Peyer's patch (tissue), 4 donors: ENCODE measurements around the gene GAK. TPM values are rescaled to one million over a fixed set of nuclear protein-coding genes. Genes with fewer than 3 reads are reported as not detected.
A peak's percentile ranks its signal among the peaks of the same experiment; 100 is the strongest.

Source experiments
- DNase-seq, 3 donors: peaks; one replicate each; pipeline ENCODE4 v3.0.0-alpha.2; 2017 to 2019
- H3K27ac ChIP-seq, 4 donors: fragments of 200-600 bp; sonication (generic); one replicate each; pipeline ENCODE4 v1.5.1; 2016 to 2019
- H3K27me3 ChIP-seq, 2 donors: fragments of 200-600 bp; sonication (generic); one replicate each; pipeline ENCODE4 v1.5.1; 2019
- H3K36me3 ChIP-seq, 3 donors: fragments of 200-600 bp; sonication (generic); one replicate each; pipeline ENCODE4 v1.5.1; 2016 to 2019
- H3K4me1 ChIP-seq, 4 donors: fragments of 200-600 bp; sonication (generic); one replicate each; pipeline ENCODE4 v1.5.1; 2016 to 2019
- H3K4me3 ChIP-seq, 4 donors: fragments of 200-600 bp; sonication (generic); 1 replicate in 3 of 4; 2 replicates in 1 of 4; pipeline ENCODE4 v1.5.1; 2016 to 2019; ENCODE audit warnings: mild to moderate bottlenecking in 1 of 4
- H3K9me3 ChIP-seq, 4 donors: fragments of 200-600 bp; sonication (generic); one replicate each; pipeline ENCODE4 v1.5.1; 2016 to 2019; ENCODE audit warnings: mild to moderate bottlenecking in 1 of 4
- CTCF ChIP-seq, 6 experiments: fragments of 450-650 bp in 4 of 6; fragments of 200-600 bp in 2 of 6; sonication (generic) in 1 of 6; IDR thresholded peaks; one replicate each; pipeline ENCODE4 v1.5.1; 2017 to 2019; ENCODE audit warnings: antibody characterized with exemption in 6 of 6, mild to moderate bottlenecking in 3 of 6, moderate library complexity in 1 of 6
- POLR2A ChIP-seq, 2 donors: fragments of 450-650 bp; IDR thresholded peaks; one replicate each; pipeline ENCODE4 v1.5.1; 2017; ENCODE audit warnings: antibody characterized with exemption in 2 of 2, mild to moderate bottlenecking in 2 of 2, moderate library complexity in 2 of 2
- total RNA-seq, 4 donors: library from RNA; depleted of rRNA; stranded (reverse); fragments of >200 nt; gene quantifications; one replicate each; pipeline ENCODE4 v1.1.0, GENCODE V29; 2016

Gene GAK
- total RNA-seq, 4 donors from 2014 or later, result 248 to 362 (median 351) TPM

- TF ChIP-seq CTCF (IDR thresholded peaks at IDR 0.05), result no peak
- no peak for TF ChIP-seq POLR2A (IDR thresholded peaks at IDR 0.05)
- Histone ChIP-seq H3K27ac (no peak overlapping the region), H3K9me3 (no peaks in the 10 kb centered on the region), H3K36me3 (peaks cover 0 to 88% (median 0%) of the 10 kb centered on the region in 3 donors), H3K27me3 (no peaks in the 10 kb centered on the region), H3K4me1 (no peaks in the 10 kb centered on the region), H3K4me3 (no peak overlapping the region)
- DNase-seq, result no peak
Observed at GRCh38 chr4:898869-899555, 33.1 kb downstream of the GAK start.

- Histone ChIP-seq H3K36me3 (peaks cover 0 to 88% (median 0%) of the 10 kb centered on the region in 3 donors), H3K9me3 (no peaks in the 10 kb centered on the region), H3K4me1 (no peaks in the 10 kb centered on the region), H3K4me3 (no peak overlapping the region), H3K27me3 (no peaks in the 10 kb centered on the region), H3K27ac (no peak overlapping the region)
- no peak for TF ChIP-seq POLR2A (IDR thresholded peaks at IDR 0.05)
- no peak for TF ChIP-seq CTCF (IDR thresholded peaks at IDR 0.05)
- DNase-seq, result no peak
Observed at GRCh38 chr4:898123-898522, 34.0 kb downstream of the GAK start.

GRCh38 chr4:896630-897029, 35.5 kb downstream of the GAK start:
- DNase-seq, result no peak
- H3K4me1 ChIP-seq, result no peaks in the 10 kb centered on the region
- H3K27ac ChIP-seq, result no peak overlapping the region
- TF ChIP-seq CTCF (IDR thresholded peaks at IDR 0.05) (no peak), POLR2A (IDR thresholded peaks at IDR 0.05) (no peak)
- H3K36me3 ChIP-seq, result peaks cover 0 to 93% (median 0%) of the 10 kb centered on the region in 3 donors
- H3K4me3 ChIP-seq, result no peak overlapping the region
- no peaks in the 10 kb centered on the region for H3K9me3 ChIP-seq
- no peaks in the 10 kb centered on the region for H3K27me3 ChIP-seq

GRCh38 chr4:896216-896615, 35.9 kb downstream of the GAK start:
- H3K9me3 ChIP-seq, result no peaks in the 10 kb centered on the region
- TF ChIP-seq POLR2A (IDR thresholded peaks at IDR 0.05), result no peak
- TF ChIP-seq CTCF (IDR thresholded peaks at IDR 0.05), result peak in 1 of 6 experiments; percentile 9
- H3K36me3 ChIP-seq, result peaks cover 0 to 93% (median 0%) of the 10 kb centered on the region in 3 donors
- H3K27me3 ChIP-seq, result no peaks in the 10 kb centered on the region
- DNase-seq, result no peak
- H3K4me1 ChIP-seq, result no peaks in the 10 kb centered on the region
- no peak overlapping the region for H3K4me3 ChIP-seq
- H3K27ac ChIP-seq, result no peak overlapping the region

- Histone ChIP-seq H3K36me3 (peaks cover 0 to 92% (median 0%) of the 10 kb centered on the region in 3 donors), H3K4me1 (no peaks in the 10 kb centered on the region), H3K27ac (no peak overlapping the region), H3K9me3 (no peaks in the 10 kb centered on the region), H3K27me3 (no peaks in the 10 kb centered on the region), H3K4me3 (no peak overlapping the region)
- no peak for DNase-seq
- TF ChIP-seq CTCF (IDR thresholded peaks at IDR 0.05) (no peak), POLR2A (IDR thresholded peaks at IDR 0.05) (no peak)
Observed at GRCh38 chr4:895596-895995, 36.5 kb downstream of the GAK start.
